HL-60 (cell line): Measurements from ENCODE around the gene OR2D3.

Experiments used
- DNase-seq, 2 experiments: peaks; one replicate each; pipeline ENCODE4 v3.0.0-alpha.2; 2010 to 2020; ENCODE audit warnings: low read depth in 1 of 2, low spot score in 1 of 2
- H3K27ac ChIP-seq: fragments of 250-450 bp; sonication (Bioruptor Pico); replicated peaks from 2 replicates; pipeline ENCODE4 v1.5.1; 2020; ENCODE audit warnings: mild to moderate bottlenecking, moderate library complexity
- H3K27me3 ChIP-seq: fragments of 250-450 bp; sonication (Bioruptor Pico); 2 replicates; pipeline ENCODE4 v1.5.1; 2021; ENCODE audit warnings: mild to moderate bottlenecking, moderate library complexity; ENCODE audit not compliant: insufficient read depth, poor library complexity, severe bottlenecking
- H3K4me3 ChIP-seq: replicated peaks from 2 replicates; pipeline ENCODE4 v1.5.1; 2011; ENCODE audit warnings: mild to moderate bottlenecking, control low read depth, low read length; ENCODE audit not compliant: insufficient read depth
- CTCF ChIP-seq: IDR thresholded peaks from one replicate; pipeline ENCODE4 v1.5.1; 2011; ENCODE audit warnings: low read length, control low read depth, inconsistent platforms; ENCODE audit not compliant: insufficient read depth
- GABPA ChIP-seq: IDR thresholded peaks from 2 replicates; pipeline ENCODE4 v1.6.1; 2012; ENCODE audit warnings: low read depth
- POLR2AphosphoS5 ChIP-seq: IDR thresholded peaks from 2 replicates; pipeline ENCODE4 v1.6.1; 2012; ENCODE audit warnings: low read depth
- REST ChIP-seq: IDR thresholded peaks from 2 replicates; pipeline ENCODE4 v1.6.1; 2012; ENCODE audit warnings: low read depth; ENCODE audit not compliant: insufficient replicate concordance
- SPI1 ChIP-seq: IDR thresholded peaks from 2 replicates; pipeline ENCODE4 v1.6.1; 2012; ENCODE audit warnings: low read depth, mild to moderate bottlenecking, borderline replicate concordance

OR2D3 gene

GRCh38 chr11:6928916-6929315, 8.1 kb downstream of the OR2D3 start:
- Histone ChIP-seq H3K27me3 (no peaks in the 10 kb centered on the region), H3K4me3 (no peak overlapping the region), H3K27ac (no peak overlapping the region)
- DNase-seq: no peak
- TF ChIP-seq CTCF: no peak
- TF ChIP-seq REST: no peak
- TF ChIP-seq SPI1: no peak

- Histone ChIP-seq H3K27ac (no peak overlapping the region), H3K4me3 (no peak overlapping the region), H3K27me3 (no peaks in the 10 kb centered on the region)
- DNase-seq: peak in 1 of 2 experiments; percentile 4
- TF ChIP-seq CTCF (no peak), SPI1 (no peak), POLR2AphosphoS5 (no peak), GABPA (no peak), REST (no peak)
These were observed 10.4 kb downstream of the OR2D3 start for GRCh38 chr11:6931146-6931713.

GRCh38 chr11:6932145-6932544, 11.3 kb downstream of the OR2D3 start:
- Histone ChIP-seq H3K27me3 (no peaks in the 10 kb centered on the region), H3K27ac (no peak overlapping the region), H3K4me3 (no peak overlapping the region)
- no peak for DNase-seq
- TF ChIP-seq CTCF: no peak
- no peak for TF ChIP-seq SPI1

- DNase-seq: no peak
- Histone ChIP-seq H3K27ac (no peak overlapping the region), H3K27me3 (no peaks in the 10 kb centered on the region), H3K4me3 (no peak overlapping the region)
- TF ChIP-seq GABPA: no peak
- TF ChIP-seq CTCF: no peak
- TF ChIP-seq REST: no peak
- peak; percentile 94 for TF ChIP-seq SPI1
- TF ChIP-seq POLR2AphosphoS5: no peak
These were observed 21.2 kb downstream of the OR2D3 start for GRCh38 chr11:6941970-6942369.
